HG02938 (cell line): ENCODE measurements around the gene SELENOO.
A peak's percentile ranks its signal among the peaks of the same experiment; 100 is the strongest.
"Not testable (repeated sequence)": the region's sequence is repeated elsewhere in the genome, so short reads cannot be mapped to it uniquely, and the experiment has no call there.

Source experiments
- ATAC-seq: cut with Tn5 transposase; IDR thresholded peaks from one replicate; pipeline ENCODE4 v1.9.1; 2021; ENCODE audit warnings: mild to moderate bottlenecking, moderate library complexity; ENCODE audit not compliant: unreplicated experiment

SELENOO gene

DNA sequence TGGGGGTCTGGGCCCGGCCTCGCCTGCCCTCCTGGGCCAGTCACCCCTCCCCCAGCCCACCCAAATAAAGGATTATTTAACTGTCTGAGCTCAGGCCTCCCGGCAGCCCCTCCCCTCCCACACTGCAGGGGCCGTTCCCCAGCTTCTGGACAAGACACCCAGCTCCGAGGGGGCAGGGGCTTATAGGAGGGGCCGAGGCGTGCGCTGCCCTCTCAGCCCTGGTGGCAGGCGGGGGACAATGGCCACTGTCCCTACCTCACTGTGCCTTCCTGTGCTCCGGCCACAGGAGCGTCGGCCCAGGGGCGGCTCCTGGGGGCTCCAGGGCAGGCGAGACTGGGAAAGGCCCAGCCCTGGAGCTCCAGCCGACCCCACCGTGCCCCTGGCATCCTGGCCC lies 2.2 kb upstream of the SELENOO start:
- ATAC-seq, result no peak

DNA sequence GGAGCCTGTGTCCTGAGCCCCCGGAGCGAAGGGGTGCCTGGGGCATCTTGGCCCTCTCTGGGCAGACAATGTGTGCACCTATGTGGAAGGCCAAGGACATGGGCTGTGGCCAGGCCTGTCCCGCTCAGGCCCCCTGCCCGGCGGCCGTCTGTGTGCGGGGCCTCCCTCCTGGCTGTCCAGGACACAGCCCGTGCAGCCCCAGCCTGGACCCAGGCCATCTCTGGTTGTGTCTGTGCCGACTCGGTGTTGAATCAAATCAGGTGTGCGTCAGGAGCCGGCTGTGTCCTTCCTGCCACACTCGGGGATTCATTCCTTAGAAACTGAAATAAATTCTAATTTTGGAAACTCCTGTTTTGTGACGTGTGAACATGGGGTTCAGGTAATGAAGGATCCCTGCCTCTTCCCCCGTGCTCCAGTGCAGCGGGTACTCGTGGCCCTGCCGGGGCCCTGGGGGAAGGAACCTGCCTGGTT lies 1.5 kb upstream of the SELENOO start:
- ATAC-seq, result no peak

DNA sequence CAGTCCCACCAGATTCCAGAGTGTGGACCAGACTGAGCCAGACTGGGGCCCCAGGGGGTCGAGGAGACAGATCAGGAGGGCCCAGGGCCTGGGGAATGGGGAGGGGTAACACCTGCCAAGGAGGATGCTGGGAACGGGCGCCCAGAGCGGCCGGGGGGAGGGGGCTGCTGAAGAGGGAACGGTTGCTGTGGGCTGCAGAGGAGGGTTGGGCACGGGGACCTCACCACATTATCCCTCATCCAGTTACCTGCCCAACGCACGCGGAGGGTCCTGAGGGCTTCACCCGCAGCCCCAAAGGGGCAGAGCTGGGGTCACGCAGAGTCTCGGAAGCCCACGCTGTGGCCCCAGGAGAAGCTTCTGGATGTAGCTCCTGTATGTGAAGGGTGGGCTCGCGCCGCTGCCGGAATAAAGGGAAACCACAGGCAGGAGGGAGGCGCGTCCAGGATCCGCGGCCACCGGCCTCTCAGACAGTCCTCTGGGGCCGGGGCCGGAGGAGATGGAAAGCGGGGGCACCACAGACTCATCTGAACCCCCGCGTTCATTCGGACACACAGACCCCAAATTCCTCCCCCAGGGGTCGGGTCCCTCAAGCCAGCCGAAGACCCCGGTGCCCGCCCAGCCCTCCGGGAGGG lies 866 bp upstream of the SELENOO start:
- ATAC-seq, result no peak

DNA sequence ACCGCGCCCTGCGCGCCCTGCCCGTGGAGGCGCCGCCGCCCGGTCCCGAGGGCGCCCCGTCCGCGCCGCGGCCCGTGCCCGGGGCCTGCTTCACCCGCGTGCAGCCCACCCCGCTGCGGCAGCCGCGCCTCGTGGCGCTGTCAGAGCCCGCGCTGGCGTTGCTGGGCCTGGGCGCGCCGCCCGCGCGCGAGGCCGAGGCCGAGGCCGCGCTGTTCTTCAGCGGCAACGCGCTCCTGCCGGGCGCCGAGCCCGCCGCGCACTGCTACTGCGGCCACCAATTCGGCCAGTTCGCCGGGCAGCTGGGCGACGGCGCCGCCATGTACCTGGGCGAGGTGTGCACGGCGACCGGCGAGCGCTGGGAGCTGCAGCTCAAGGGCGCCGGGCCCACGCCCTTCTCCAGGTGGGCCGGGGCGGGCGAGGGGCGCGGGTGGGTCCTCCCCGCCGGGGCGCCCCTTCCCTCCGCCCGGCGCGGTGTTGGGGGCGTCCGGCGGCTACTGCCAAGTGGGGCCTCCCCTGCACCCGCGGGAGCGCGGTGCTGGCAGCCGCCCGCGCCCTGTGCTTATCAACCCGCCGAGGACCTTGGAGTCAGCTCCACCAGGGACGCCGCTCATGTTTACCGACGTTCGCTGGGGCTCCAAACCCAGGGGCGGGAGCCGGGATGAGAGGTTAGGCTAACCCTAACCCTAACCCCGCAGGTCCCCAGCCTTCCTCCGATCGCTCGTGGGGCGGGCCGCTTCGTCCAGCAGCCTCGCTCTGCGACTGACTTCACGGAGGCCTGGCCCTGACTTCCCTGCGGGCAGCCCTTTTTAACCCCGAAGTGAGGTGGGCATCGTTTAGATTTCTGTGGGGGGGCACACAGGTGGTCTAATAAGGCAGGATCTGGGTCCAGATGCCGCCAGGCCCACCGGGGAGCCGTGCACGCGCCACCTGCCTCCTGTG lies 649 bp downstream of the SELENOO start:
- peak; percentile 13 for ATAC-seq

DNA sequence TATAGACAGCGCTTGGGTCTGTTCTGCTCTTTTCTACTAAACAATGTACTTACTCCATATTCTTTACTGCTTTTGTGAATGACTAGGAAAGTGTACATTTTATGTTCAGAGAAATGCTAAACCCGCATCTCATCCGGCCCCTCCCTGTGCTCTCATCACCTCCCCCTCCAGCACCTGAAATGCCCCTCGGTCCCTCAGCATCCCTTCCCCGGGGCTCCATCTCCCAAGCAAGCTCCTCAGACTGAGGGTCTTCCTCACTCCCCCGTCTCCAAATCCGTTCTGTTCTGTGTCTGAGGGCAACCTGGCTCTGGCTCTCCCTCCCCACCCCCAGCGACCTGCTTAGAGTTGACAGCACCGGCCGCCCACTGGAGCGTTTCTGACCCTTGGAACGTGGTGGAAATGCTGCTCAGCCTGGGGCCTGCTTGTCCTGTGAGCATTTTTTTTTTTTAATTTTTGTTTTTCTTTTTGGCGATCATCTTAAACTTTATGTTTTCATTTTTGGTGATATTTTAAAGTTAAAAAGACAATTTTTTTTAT lies 1.4 kb downstream of the SELENOO start:
- ATAC-seq, result no peak

DNA sequence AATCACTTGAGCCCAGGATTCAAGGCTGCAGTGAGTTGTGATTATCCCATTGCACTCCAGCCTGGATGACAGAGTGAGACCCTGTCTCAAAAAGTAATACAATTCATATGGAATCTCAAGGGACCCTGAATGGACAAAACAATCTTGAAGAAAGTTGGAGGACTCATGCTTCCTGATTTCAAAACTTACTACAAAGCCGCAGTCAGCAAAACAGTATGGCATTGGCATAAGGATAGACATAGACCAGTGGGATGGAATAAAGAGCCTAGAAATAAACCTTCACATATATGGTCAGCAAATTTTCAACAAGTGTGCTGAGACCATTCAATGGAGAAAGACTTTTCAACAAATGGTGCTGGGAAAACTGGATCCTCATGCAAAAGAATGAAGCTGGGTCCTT lies 2.5 kb downstream of the SELENOO start:
- ATAC-seq, result no peak

DNA sequence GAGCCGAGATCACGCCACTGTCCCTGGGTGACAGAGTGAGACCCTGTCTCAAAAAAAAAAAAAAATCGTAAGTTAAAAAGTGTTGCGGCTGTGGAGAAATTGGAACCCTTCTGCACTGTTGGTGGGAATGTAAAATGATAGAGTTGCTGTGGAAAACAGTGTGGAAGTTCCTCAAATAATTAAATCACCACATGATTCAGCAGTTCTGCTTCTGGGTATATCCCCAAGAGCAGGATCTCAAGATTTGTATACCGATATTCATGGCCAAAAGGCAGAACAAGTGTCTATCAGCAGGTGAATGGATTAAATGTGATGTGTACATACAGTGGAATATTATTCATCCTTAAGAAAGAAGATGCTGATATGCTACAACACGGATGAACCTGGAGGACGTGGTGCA lies 3.8 kb downstream of the SELENOO start:
- ATAC-seq, result no peak

DNA sequence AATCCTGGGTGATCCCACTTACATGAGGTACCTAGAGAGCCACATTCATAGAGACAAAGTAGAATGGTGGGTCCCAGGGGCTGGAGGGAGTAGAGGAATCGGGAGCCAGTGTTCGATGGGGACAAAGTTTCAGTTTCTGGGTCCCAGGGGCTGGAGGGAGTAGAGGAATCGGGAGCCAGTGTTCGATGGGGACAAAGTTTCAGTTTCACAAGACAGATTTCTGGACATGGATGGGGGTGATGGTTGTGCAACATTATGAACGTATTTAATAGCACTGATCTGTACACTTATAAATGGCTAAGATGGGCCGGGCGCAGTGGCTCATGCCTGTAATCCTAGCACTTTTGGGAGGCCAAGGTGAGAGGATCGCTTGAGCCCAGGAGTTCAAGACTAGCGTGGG lies 4.2 kb downstream of the SELENOO start:
- not testable (repeated sequence) for ATAC-seq

DNA sequence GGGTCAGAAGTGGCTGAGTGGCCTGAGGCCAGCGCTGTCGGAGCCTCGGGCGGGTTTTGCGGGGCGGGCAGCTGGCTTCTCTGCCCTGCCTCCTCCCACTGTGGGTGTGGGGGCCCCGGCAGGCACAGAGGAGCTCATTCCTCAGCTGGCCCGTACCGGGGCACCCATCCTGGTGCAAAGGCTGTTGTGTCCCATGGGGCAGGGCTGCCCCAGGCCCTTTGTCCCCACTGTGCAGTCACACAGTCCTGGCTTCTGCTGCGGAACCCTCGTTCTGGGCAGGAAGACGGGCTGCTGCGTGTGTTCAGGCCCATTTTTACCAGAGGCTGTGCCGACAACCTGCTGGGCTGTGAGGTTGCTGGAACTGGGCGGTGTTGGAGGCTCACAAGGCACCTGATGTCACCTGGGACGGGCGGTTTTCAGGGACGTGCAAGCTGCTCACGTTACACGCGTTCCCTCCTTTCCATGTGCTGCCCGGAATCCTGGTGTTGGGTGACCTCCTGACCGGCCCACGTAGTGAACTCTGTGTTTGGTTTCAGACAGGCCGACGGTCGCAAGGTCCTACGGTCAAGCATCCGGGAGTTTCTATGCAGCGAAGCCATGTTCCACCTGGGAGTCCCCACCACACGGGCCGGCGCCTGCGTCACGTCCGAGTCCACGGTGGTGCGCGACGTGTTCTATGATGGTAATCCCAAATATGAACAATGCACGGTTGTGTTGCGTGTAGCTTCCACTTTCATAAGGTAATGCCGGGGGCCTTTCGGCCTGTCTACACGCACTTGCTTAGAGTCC lies 5.2 kb downstream of the SELENOO start:
- no peak for ATAC-seq

DNA sequence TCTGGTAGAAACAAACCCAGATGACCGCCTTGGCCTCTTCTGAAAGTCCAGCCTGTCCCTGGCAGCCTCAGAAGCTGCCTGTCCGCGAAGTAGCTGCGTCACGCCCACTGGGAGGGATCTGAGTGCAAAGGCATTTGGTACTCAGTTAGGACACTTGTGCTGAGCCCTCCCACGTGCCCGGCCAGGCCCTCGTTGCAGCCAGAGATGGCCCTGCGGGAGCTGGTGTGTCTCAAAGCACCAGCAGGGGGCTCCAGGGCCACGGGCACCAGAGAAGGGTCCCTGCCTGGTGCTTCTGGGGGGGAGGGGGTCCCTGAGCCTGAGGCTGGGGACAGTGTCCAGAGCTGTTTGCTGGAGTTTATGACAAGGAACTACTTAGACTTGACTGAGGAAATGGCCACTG lies 5.8 kb downstream of the SELENOO start:
- no peak for ATAC-seq

DNA sequence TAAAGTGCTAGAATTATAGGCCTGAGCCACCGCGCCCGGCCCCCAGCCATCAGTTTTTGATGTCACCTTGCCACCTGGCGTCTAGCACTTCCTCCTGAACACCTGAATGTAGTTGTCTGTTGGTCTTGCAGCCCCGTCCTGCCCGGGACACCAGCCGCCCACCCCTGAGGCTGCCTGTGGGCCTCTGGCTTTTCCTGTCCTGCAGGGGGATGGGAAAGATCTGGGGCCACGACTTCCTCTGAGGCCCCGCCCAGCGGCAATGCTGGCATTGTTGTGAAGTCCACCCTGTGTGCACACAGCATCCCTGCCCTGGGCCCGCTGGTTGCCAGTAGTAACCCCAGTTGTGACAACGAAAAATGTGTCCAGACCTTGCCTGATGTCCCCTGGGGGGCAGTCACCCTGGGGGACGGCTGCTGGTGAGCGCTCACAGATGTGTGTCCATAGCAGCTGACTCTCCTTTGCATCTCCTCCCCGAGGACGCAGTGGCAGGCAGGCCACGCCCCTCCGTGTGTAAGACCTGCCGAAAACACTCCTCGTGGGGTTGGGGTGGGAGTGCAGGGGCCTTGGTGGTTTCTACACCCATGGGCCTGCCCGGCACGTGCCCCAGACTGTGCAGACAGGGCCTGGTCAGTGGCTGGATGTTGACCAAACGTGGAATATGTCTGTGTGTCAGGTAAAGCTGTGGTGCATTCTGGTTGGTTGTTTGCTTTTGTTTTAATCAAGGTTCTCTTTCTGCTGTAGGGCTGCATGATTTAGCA lies 6.8 kb downstream of the SELENOO start:
- no peak for ATAC-seq

DNA sequence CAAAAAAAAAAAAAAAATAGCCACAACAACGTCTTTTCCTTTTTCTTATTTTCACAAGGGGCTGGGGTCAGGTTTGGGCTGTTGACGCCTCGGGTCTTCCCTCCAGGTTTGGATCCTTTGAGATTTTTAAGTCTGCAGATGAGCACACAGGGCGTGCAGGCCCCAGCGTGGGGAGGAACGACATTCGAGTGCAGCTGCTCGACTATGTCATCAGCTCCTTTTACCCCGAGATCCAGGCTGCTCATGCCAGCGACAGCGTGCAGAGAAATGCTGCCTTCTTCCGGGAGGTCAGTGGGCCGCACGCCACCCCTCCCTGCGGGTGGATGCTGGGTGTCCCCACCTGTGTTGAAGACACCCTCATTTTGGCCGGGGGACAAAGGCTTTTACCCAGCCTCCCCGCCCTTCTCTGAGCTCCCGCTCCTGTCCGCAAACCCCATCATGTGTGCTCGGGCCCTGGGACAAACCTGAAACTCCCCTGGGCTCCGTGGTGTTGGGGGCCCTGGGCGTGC lies 7.7 kb downstream of the SELENOO start:
- no peak for ATAC-seq

DNA sequence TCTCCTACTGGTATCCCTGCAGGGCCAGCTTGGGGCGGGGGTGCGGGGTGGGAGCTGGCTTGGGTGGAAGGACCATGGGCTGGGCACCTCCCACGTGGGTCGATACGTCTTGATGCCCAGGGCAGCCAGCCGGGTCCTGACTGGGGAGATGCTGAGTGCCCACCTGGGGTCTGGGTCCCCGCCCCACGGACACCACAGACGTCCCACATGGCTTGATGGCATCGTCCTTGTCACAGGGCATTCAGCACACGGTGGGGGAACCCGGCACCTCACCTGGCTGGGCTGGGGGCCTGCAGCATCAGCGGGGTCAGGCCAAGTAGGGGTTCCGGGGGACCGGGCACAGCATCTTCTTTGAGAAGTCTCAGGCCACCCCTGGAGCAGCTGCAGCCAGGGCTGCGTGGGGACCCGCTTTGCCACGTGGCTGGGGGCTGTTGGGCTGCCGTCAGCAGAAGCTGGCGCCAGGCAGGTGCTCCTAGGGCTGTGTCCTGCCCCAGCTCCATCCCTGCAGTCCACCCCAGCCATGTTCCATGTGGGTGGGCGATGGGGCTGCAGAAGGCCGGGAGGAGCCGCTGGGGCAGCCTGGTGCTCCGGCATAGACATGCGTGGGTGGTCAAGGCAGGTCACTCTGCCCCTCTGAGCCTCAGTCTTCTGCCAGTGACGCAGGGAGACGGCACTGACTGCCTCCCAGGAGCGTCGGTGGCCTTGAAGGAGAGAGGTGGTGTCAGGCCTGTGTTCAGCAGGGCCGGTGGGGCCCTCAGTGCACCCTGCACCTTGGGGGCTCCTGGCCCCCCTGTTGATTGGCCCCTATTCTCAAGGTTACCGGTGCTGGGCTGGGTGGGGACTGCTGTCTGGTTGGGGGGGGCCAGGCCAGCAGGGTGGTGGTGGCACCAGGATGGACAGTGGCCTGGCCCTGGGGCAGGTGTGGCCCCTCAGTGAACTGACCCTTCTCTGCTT lies 8.4 kb downstream of the SELENOO start:
- ATAC-seq, result no peak

DNA sequence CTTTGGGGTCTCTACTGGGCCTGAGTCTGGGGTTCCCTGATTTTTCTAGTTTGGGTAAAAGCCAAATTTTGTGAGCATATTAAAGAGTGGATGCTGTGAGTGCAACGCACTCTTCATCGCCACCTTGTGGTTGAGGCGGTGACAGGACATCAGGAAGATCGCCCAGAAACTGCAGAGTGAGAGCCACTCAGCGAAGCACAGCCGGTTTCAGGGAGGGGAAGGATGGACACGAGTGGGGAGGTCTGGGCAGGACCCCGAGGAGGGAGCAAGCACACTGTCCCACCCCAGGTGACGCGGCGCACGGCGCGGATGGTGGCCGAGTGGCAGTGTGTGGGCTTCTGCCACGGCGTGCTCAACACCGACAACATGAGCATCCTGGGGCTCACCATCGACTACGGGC lies 9.1 kb downstream of the SELENOO start:
- no peak for ATAC-seq

DNA sequence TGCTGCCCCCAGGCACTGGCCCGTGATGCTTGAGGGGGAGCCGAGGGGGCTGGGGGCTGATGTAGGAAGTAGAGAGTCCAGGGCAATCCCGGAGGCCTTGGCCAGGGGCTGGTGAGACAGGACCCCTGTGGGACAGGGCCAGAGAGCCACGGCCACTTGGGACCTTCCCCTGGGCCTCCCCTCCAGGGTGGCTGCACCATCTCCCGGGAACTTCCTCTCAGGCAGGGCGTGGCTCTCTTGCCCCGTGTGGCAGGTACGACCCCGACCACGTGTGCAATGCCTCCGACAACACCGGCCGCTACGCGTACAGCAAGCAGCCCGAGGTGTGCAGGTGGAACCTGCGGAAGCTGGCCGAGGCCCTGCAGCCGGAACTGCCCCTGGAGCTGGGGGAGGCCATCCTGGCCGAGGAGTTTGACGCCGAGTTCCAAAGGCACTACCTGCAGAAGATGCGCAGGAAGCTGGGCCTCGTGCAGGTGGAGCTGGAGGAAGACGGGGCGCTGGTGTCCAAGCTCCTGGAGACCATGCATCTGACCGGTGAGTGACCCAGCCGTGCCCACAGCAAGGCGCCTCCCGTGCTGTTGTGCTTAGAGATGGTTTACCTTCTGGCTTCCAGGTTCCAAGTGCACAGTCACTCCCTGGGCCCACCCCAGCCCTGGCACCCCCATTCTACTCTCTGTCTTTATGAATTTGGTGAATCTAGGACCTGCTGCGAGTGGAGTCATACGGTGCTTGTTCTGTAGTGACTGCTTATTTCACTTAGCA lies 9.7 kb downstream of the SELENOO start:
- ATAC-seq, result no peak

DNA sequence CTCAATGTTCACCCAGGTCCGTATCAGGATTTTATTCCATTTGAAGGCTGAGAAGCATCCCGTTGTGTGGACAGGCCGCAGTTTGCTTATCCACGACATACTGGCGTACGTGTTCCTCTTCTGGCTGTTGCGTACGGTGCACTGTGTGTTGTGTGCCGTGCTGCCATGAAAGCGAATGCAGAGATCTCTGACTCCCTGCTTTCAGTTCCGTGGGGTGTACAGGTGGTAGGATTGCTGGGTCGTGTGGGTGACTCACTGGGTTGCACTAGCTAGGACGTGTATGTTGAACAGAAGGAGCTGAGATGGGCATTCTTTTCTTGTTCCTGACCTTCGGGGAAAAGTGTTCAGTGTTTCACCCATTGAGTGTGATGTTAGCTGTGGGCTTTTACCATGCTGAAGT lies 10.3 kb downstream of the SELENOO start:
- no peak for ATAC-seq

DNA sequence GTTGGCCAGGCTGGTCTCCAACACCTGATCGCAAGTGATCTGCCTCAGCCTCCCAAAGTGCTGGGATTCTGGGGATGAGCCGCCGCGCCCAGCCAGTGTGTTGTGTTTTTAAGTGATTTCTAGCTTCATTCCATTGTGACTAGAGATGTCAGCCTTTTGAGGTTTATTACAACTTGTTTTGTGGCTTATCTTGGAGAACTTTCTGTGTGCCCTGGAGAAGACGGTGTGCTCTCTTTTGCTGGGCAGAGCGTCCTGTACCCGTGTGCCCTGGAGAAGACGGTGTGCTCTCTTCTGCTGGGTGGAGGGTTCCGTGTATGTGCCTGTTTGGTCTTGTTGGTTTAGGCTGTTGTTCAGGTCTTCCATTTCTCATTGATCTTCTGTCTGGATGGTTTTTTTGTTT lies 12.5 kb downstream of the SELENOO start:
- ATAC-seq, result no peak

DNA sequence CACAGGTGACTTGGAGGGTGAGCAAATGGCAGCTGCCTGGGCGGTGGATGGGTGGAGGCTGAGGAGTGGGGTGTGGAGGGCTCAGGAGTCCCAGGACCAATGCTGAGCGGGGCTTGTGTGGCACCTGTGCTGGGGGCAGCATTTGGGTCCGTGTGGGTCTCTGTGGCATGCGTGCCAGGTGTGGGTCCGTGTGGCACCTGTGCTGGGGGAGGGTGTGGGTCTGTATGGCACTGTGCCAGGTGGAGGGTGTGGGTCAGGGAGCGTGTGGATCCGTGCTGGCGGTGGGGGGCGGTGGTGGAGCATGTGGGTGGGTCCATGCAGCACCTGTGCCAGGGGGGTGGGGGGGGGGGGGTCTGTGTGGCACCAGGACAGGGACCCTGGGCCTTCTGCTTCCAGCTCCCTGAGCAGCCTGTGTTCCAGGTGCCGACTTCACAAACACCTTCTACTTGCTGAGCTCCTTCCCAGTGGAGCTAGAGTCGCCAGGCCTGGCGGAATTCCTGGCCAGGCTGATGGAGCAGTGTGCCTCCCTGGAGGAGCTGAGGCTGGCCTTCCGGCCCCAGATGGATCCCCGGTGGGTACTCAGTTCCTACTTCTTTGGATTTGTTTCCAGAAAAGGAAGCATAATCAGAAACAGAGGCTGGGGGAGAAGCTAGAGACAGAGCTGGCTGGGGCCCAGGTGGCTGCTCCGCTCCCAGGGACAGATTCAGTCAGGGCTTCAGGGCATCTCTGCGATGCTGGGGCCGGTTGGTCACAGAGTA lies 14.7 kb downstream of the SELENOO start:
- ATAC-seq, result no peak
